Fibroblast of lung (primary cell): ENCODE data around the gene SMIM21. TPM values are rescaled to one million over a fixed set of nuclear protein-coding genes. Genes with fewer than 3 reads are reported as not detected.

Experiments
- DNase-seq, 2 donors: peaks; one replicate each; pipeline versions ENCODE4 v3.0.0 to v3.0.0-alpha.2; 2010; ENCODE audit warnings: low read depth in 2 of 2
- H2AFZ ChIP-seq: 2 replicates; pipeline ENCODE4 v1.5.1; 2012; ENCODE audit warnings: low read length, control low read depth, inconsistent platforms
- H3K27ac ChIP-seq: 2 replicates; pipeline ENCODE4 v1.5.1; 2011; ENCODE audit warnings: low read length, control low read depth; ENCODE audit not compliant: insufficient read depth
- H3K27me3 ChIP-seq: 2 replicates; pipeline ENCODE4 v1.5.1; 2011; ENCODE audit warnings: mild to moderate bottlenecking, low read length; ENCODE audit not compliant: control insufficient read depth, insufficient read depth
- H3K36me3 ChIP-seq: 2 replicates; pipeline ENCODE4 v1.5.1; 2011; ENCODE audit warnings: low read length; ENCODE audit not compliant: control insufficient read depth, insufficient read depth
- H3K4me1 ChIP-seq: 2 replicates; pipeline ENCODE4 v1.5.1; 2011; ENCODE audit warnings: low read length; ENCODE audit not compliant: control insufficient read depth, insufficient read depth; ENCODE audit errors: extremely low read depth
- H3K4me2 ChIP-seq: 2 replicates; pipeline ENCODE4 v1.5.1; 2011; ENCODE audit warnings: low read length, control low read depth; ENCODE audit not compliant: insufficient read depth; ENCODE audit errors: extremely low read depth
- H3K4me3 ChIP-seq, 4 experiments: fragments of 200-600 bp in 1 of 4; sonication (generic) in 1 of 4; replicated peaks in 1 of 4; 2 replicates each; pipeline ENCODE4 v1.5.1; 2011 to 2016; ENCODE audit warnings: low read length in 4 of 4, low read depth in 3 of 4, mild to moderate bottlenecking in 3 of 4, control low read depth in 2 of 4, inconsistent platforms in 1 of 4, mixed read lengths in 1 of 4; ENCODE audit not compliant: insufficient read depth in 1 of 4; ENCODE audit errors: control extremely low read depth in 1 of 4
- H3K79me2 ChIP-seq: 2 replicates; pipeline ENCODE4 v1.5.1; 2012; ENCODE audit warnings: mild to moderate bottlenecking, low read length, inconsistent platforms; ENCODE audit not compliant: control insufficient read depth, insufficient read depth
- H3K9ac ChIP-seq: 2 replicates; pipeline ENCODE4 v1.5.1; 2011; ENCODE audit warnings: mild to moderate bottlenecking, low read length, control low read depth; ENCODE audit not compliant: insufficient read depth
- H3K9me3 ChIP-seq: 2 replicates; pipeline ENCODE4 v1.5.1; 2012; ENCODE audit warnings: low read depth, low read length; ENCODE audit not compliant: control insufficient read depth, insufficient read depth
- H4K20me1 ChIP-seq: 2 replicates; pipeline ENCODE4 v1.5.1; 2011; ENCODE audit warnings: low read length; ENCODE audit not compliant: control insufficient read depth, insufficient read depth; ENCODE audit errors: extremely low read depth
- EZH2 ChIP-seq: IDR thresholded peaks from 2 replicates; pipeline ENCODE4 v1.5.1; 2012; ENCODE audit warnings: low read length, control low read depth, mild to moderate bottlenecking; ENCODE audit errors: missing control alignments
- polyA plus RNA-seq, 2 donors: library from polyadenylated mRNA; depleted of rRNA in 1 of 2; stranded (reverse) in 1 of 2; unstranded in 1 of 2; fragments of >200 nt; gene quantifications; 2 replicates each; pipeline ENCODE4 v1.2.1, GENCODE V29; 2011 to 2012; ENCODE audit warnings: missing spikeins in 1 of 2
- total RNA-seq: library from RNA; depleted of rRNA; stranded (reverse); fragments of >200 nt; gene quantifications from 2 replicates; pipeline ENCODE4 v1.2.1, GENCODE V29; 2014
- TF ChIP-seq, protein P1 (sequence below), 2 donors: IDR thresholded peaks in 1 of 2; conservative IDR thresholded peaks in 1 of 2; 1 replicate in 1 of 2; 2 replicates in 1 of 2; pipeline ENCODE4 v1.5.1; 2011 to 2012; ENCODE audit warnings: low read length in 2 of 2, control low read depth in 1 of 2, inconsistent platforms in 1 of 2, low read depth in 1 of 2, mild to moderate bottlenecking in 1 of 2

The SMIM21 gene
- total and polyA plus RNA-seq, 2 donors (not counting 1 experiment from before 2014, with no cell fraction given) = not detected

DNA sequence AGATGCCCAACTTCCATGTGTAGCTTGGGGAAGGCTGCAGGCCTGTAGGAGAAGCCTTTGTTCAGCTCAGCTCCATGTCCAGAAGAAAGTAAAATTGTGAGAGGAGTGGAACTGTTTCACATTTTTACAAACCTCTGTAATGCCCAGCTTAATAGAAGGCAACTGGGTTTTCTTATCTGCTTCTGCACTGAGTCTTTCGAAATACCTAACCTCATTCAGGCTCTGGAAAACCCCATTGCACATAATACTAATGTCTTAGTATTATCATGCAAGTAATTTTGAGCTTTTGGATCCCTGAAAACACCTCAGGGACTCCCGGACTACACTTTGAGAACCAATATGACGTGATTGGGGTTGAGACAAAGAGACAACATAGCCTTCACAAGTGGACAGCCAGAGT, 5.8 kb downstream of the SMIM21 start:
- TF ChIP-seq, protein P1, sequence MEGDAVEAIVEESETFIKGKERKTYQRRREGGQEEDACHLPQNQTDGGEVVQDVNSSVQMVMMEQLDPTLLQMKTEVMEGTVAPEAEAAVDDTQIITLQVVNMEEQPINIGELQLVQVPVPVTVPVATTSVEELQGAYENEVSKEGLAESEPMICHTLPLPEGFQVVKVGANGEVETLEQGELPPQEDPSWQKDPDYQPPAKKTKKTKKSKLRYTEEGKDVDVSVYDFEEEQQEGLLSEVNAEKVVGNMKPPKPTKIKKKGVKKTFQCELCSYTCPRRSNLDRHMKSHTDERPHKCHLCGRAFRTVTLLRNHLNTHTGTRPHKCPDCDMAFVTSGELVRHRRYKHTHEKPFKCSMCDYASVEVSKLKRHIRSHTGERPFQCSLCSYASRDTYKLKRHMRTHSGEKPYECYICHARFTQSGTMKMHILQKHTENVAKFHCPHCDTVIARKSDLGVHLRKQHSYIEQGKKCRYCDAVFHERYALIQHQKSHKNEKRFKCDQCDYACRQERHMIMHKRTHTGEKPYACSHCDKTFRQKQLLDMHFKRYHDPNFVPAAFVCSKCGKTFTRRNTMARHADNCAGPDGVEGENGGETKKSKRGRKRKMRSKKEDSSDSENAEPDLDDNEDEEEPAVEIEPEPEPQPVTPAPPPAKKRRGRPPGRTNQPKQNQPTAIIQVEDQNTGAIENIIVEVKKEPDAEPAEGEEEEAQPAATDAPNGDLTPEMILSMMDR (conservative IDR thresholded peaks at IDR 0.05 in 1 of 2, IDR thresholded peaks at IDR 0.05 in 1 of 2; ENCODE audit: low read depth in 1 of 2, low read length in 2 of 2) = no peak
- TF ChIP-seq EZH2 = no peak
- H3K9ac ChIP-seq = no peak overlapping the region
- H3K36me3 ChIP-seq = no peaks in the 10 kb centered on the region
- H3K4me2 ChIP-seq = no peak overlapping the region
- DNase-seq = peak in 1 of 2 donors; percentile 26
- no peak overlapping the region for H3K27ac ChIP-seq
- no peaks in the 10 kb centered on the region for H3K4me1 ChIP-seq
- H3K4me3 ChIP-seq = no peak overlapping the region
- no peaks in the 10 kb centered on the region for H3K9me3 ChIP-seq
- no peak overlapping the region for H2AFZ ChIP-seq
- no peaks in the 10 kb centered on the region for H3K79me2 ChIP-seq
- no peaks in the 10 kb centered on the region for H3K27me3 ChIP-seq
- H4K20me1 ChIP-seq = no peaks in the 10 kb centered on the region

DNA sequence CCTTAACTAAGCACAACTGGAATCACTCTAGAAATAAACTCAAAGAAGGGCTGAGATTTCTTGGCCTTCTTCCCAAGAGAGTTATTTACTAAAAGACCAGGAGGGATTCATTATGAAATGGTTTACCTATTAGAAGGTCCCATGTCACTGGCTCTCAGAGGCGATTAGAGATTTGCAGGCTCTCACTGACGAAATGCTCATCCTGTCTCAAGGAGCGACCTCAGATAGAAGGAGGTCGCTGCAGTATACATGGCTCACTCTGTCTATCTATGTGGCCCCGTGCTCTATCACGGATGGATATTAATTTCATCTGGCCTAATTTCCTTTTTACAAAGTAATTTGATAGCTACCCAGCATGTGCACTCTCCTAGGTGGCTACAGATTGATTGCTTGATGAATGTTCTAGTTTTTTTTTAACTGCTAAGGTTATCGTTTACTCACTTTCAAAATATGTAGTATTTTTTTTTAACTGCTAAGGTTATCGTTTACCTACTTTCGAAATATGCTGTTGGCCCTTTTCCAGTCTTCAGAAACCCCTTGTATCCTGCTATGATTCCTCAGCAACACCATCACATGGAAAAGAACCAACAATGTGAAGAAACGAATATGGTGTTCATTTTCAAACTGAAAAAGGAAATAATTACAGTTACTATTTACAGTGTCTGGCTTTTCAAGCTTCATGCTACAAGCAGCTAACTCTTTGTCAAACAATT, 9.1 kb downstream of the SMIM21 start:
- TF ChIP-seq EZH2 = no peak
- TF ChIP-seq, protein P1 (conservative IDR thresholded peaks at IDR 0.05 in 1 of 2, IDR thresholded peaks at IDR 0.05 in 1 of 2; ENCODE audit: low read depth in 1 of 2, low read length in 2 of 2) = no peak
- H4K20me1 ChIP-seq = no peaks in the 10 kb centered on the region
- no peak overlapping the region for H3K4me3 ChIP-seq
- no peak for DNase-seq
- H3K79me2 ChIP-seq = no peaks in the 10 kb centered on the region
- no peaks in the 10 kb centered on the region for H3K4me1 ChIP-seq
- no peaks in the 10 kb centered on the region for H3K27me3 ChIP-seq
- H3K4me2 ChIP-seq = no peak overlapping the region
- no peaks in the 10 kb centered on the region for H3K9me3 ChIP-seq
- no peak overlapping the region for H3K27ac ChIP-seq
- no peak overlapping the region for H3K9ac ChIP-seq
- H2AFZ ChIP-seq = no peak overlapping the region
- H3K36me3 ChIP-seq = no peaks in the 10 kb centered on the region

DNA sequence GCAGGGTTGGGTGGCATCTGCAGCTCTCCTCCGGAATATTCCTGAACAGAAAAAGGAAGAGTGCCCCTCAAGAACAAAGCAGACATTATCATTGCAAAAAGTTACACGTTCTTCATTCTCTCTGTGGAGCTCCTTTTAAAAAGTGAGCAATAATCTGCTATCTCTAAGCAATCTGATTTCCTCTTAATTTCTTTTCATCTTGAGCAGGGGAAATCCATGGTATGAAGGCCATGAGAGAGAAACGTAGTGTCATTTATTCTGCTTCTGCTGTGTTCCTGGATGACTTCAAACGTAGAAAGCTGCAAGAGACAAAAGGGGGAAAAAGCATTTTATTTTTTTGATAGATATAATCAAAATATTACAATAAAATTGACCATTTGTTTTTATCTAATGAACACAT, 16.9 kb downstream of the SMIM21 start:
- H3K4me1 ChIP-seq = peaks cover 12% of the 10 kb centered on the region

More for the DNA sequence above, 16.9 kb downstream of the SMIM21 start:
- Histone ChIP-seq H3K4me3 (no peak overlapping the region), H2AFZ (no peak overlapping the region), H3K9ac (no peak overlapping the region), H3K36me3 (no peaks in the 10 kb centered on the region), H3K4me2 (no peak overlapping the region), H3K27ac (no peak overlapping the region), H4K20me1 (no peaks in the 10 kb centered on the region), H3K27me3 (no peaks in the 10 kb centered on the region), H3K79me2 (no peaks in the 10 kb centered on the region), H3K9me3 (no peaks in the 10 kb centered on the region)
- DNase-seq = no peak
- TF ChIP-seq, protein P1 (conservative IDR thresholded peaks at IDR 0.05 in 1 of 2, IDR thresholded peaks at IDR 0.05 in 1 of 2; ENCODE audit: low read depth in 1 of 2, low read length in 2 of 2) = no peak
- TF ChIP-seq EZH2 = no peak
